Hepatocyte (in vitro differentiated cells): ENCODE data around the gene PRR3.

Experiments used
- EZH2 ChIP-seq: fragments of 200-600 bp; sonication (generic); IDR thresholded peaks from 2 replicates; pipeline ENCODE4 v1.6.1; 2016; ENCODE audit warnings: antibody characterized with exemption, mild to moderate bottlenecking, borderline replicate concordance
- EZH2phosphoT487 ChIP-seq: fragments of 200-600 bp; sonication (generic); IDR thresholded peaks from one replicate; pipeline ENCODE4 v1.6.1; 2018; ENCODE audit warnings: antibody characterized with exemption, mild to moderate bottlenecking, low read depth, moderate library complexity; ENCODE audit not compliant: unreplicated experiment, severe bottlenecking
- TF ChIP-seq, protein P1 (sequence below): fragments of 200-600 bp; sonication (generic); IDR thresholded peaks from 2 replicates; pipeline ENCODE4 v1.5.1; 2016; ENCODE audit warnings: antibody characterized with exemption, mild to moderate bottlenecking; ENCODE audit not compliant: poor library complexity

GRCh38 chr6:30598912-30599624 lies 42.0 kb downstream of the PRR3 start:
- TF ChIP-seq, protein P1, sequence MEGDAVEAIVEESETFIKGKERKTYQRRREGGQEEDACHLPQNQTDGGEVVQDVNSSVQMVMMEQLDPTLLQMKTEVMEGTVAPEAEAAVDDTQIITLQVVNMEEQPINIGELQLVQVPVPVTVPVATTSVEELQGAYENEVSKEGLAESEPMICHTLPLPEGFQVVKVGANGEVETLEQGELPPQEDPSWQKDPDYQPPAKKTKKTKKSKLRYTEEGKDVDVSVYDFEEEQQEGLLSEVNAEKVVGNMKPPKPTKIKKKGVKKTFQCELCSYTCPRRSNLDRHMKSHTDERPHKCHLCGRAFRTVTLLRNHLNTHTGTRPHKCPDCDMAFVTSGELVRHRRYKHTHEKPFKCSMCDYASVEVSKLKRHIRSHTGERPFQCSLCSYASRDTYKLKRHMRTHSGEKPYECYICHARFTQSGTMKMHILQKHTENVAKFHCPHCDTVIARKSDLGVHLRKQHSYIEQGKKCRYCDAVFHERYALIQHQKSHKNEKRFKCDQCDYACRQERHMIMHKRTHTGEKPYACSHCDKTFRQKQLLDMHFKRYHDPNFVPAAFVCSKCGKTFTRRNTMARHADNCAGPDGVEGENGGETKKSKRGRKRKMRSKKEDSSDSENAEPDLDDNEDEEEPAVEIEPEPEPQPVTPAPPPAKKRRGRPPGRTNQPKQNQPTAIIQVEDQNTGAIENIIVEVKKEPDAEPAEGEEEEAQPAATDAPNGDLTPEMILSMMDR = no peak
- TF ChIP-seq EZH2 (no peak), EZH2phosphoT487 (no peak)
